Tibial nerve (tissue), 4 donors: Measurements from ENCODE around the gene CNTN6. TPM values are rescaled to one million over a fixed set of nuclear protein-coding genes. Genes with fewer than 3 reads are reported as not detected.

Experiments
- DNase-seq, 2 donors: peaks; one replicate each; pipeline ENCODE4 v3.0.0-alpha.2; 2019; ENCODE audit warnings: low spot score in 2 of 2
- H3K27ac ChIP-seq, 4 donors: fragments of 200-600 bp; sonication (generic) in 3 of 4; one replicate each; pipeline ENCODE4 v1.5.1; 2017 to 2019; ENCODE audit warnings: mild to moderate bottlenecking in 1 of 4
- H3K27me3 ChIP-seq, 2 donors: fragments of 200-600 bp; sonication (generic) in 1 of 2; one replicate each; pipeline versions ENCODE4 v1.5.1 to v1.6.0; 2017 to 2019
- H3K36me3 ChIP-seq, 3 donors: fragments of 200-600 bp; sonication (generic); one replicate each; pipeline ENCODE4 v1.5.1; 2018 to 2019
- H3K4me1 ChIP-seq, 4 donors: fragments of 200-600 bp; sonication (generic) in 3 of 4; one replicate each; pipeline ENCODE4 v1.5.1; 2017 to 2019
- H3K4me3 ChIP-seq, 4 donors: fragments of 200-600 bp; sonication (generic) in 3 of 4; one replicate each; pipeline ENCODE4 v1.5.1; 2017 to 2019; ENCODE audit warnings: mild to moderate bottlenecking in 1 of 4, moderate library complexity in 1 of 4
- H3K9me3 ChIP-seq, 4 donors: fragments of 200-600 bp; sonication (generic) in 3 of 4; one replicate each; pipeline ENCODE4 v1.5.1; 2017 to 2019
- CTCF ChIP-seq, 5 experiments: fragments of 200-600 bp in 3 of 5; fragments of 450-650 bp in 2 of 5; sonication (generic) in 3 of 5; IDR thresholded peaks; one replicate each; pipeline ENCODE4 v1.5.1; 2016 to 2019; ENCODE audit warnings: antibody characterized with exemption in 5 of 5, mild to moderate bottlenecking in 3 of 5, moderate library complexity in 2 of 5
- EP300 ChIP-seq, 2 donors: sonication (generic); formaldehyde crosslinking; IDR thresholded peaks; one replicate each; pipeline ENCODE4 v1.6.1; 2017; ENCODE audit warnings: antibody characterized with exemption in 2 of 2, mild to moderate bottlenecking in 1 of 2
- POLR2A ChIP-seq, 2 donors: fragments of 450-650 bp; IDR thresholded peaks; one replicate each; pipeline ENCODE4 v1.6.1; 2017; ENCODE audit warnings: antibody characterized with exemption in 2 of 2, mild to moderate bottlenecking in 2 of 2, moderate library complexity in 2 of 2
- WGBS, 2 donors: methylation state at CpG; one replicate each; pipeline ENCODE4 v1.1.5; 2018; 5-methylcytosine and 5-hydroxymethylcytosine counted together
- total RNA-seq, 4 donors: library from RNA; depleted of rRNA; stranded (reverse); fragments of >200 nt; gene quantifications; one replicate each; pipeline ENCODE4 v1.1.0, GENCODE V29; 2016

Gene CNTN6
- under 1 TPM in 1 of 4 donors, not detected in 3; 0.20 TPM for total RNA-seq

- no peak for DNase-seq
- Histone ChIP-seq H3K27ac (no peak within 1 kb of the TSS), H3K36me3 (no peaks in the 10 kb centered on the region), H3K4me1 (peaks cover 0 to 20% (median 0%) of the 10 kb centered on the region in 4 donors), H3K9me3 (peaks cover 0 to 5% (median 0%) of the 10 kb centered on the region in 4 donors), H3K27me3 (no peaks in the 10 kb centered on the region), H3K4me3 (peak within 1 kb of the TSS in 1 of 4 donors; percentile 5)
- TF ChIP-seq POLR2A (IDR thresholded peaks at IDR 0.05) (no peak), CTCF (IDR thresholded peaks at IDR 0.05) (no peak), EP300 (IDR thresholded peaks at IDR 0.05) (no peak)
- 26 to 35% methylated on average over 7 of the region's 7 CpGs for WGBS, 2 donors
Observed at GRCh38 chr3:1092771-1093170, at the start of gene CNTN6. TSS of gene CNTN6 (plus strand) at chr3:1093024. CDS start at chr3:1148009, 54,985 bp downstream.

GRCh38 chr3:1048558-1048957 lies 44.3 kb upstream of the CNTN6 start:
- no peak for DNase-seq
- H3K27ac ChIP-seq, result no peak overlapping the region
- no peaks in the 10 kb centered on the region for H3K27me3 ChIP-seq
- no peaks in the 10 kb centered on the region for H3K4me1 ChIP-seq
- no peak overlapping the region for H3K4me3 ChIP-seq
- TF ChIP-seq EP300 (IDR thresholded peaks at IDR 0.05) (no peak), CTCF (IDR thresholded peaks at IDR 0.05) (no peak), POLR2A (IDR thresholded peaks at IDR 0.05) (no peak)
- peaks cover 0 to 6% (median 0%) of the 10 kb centered on the region in 4 donors for H3K9me3 ChIP-seq
- whole genome bisulfite sequencing, 2 donors, result 83 to 86% methylated on average over 2 of the region's 2 CpGs
- no peaks in the 10 kb centered on the region for H3K36me3 ChIP-seq

- TF ChIP-seq EP300 (IDR thresholded peaks at IDR 0.05) (no peak), POLR2A (IDR thresholded peaks at IDR 0.05) (no peak), CTCF (IDR thresholded peaks at IDR 0.05) (no peak)
- H3K9me3 ChIP-seq, result no peaks in the 10 kb centered on the region
- no peaks in the 10 kb centered on the region for H3K36me3 ChIP-seq
- H3K4me1 ChIP-seq, result peaks cover 0 to 12% (median 2%) of the 10 kb centered on the region in 4 donors
- H3K4me3 ChIP-seq, result no peak overlapping the region
- WGBS, 2 donors, result 81 to 85% methylated on average over 3 of the region's 3 CpGs
- no peak for DNase-seq
- H3K27ac ChIP-seq, result no peak overlapping the region
- no peaks in the 10 kb centered on the region for H3K27me3 ChIP-seq
Observed at GRCh38 chr3:1055870-1056269, 37.0 kb upstream of the CNTN6 start.

GRCh38 chr3:1056744-1057143 lies 36.1 kb upstream of the CNTN6 start:
- Histone ChIP-seq H3K36me3 (no peaks in the 10 kb centered on the region), H3K9me3 (no peaks in the 10 kb centered on the region), H3K4me1 (peaks cover 0 to 12% (median 2%) of the 10 kb centered on the region in 4 donors), H3K4me3 (peak overlapping the region in 2 of 4 donors; percentile 13 to 31), H3K27me3 (no peaks in the 10 kb centered on the region), H3K27ac (peak overlapping the region in 2 of 4 donors; percentile 1 to 32)
- TF ChIP-seq EP300 (IDR thresholded peaks at IDR 0.05) (no peak), POLR2A (IDR thresholded peaks at IDR 0.05) (no peak), CTCF (IDR thresholded peaks at IDR 0.05) (no peak)
- no peak for DNase-seq

GRCh38 chr3:1057436-1057835 lies 35.4 kb upstream of the CNTN6 start:
- Histone ChIP-seq H3K4me1 (peaks cover 0 to 12% (median 2%) of the 10 kb centered on the region in 4 donors), H3K4me3 (no peak overlapping the region), H3K9me3 (no peaks in the 10 kb centered on the region), H3K27ac (no peak overlapping the region), H3K27me3 (no peaks in the 10 kb centered on the region), H3K36me3 (no peaks in the 10 kb centered on the region)
- no peak for DNase-seq
- 63 to 66% methylated on average over 1 of the region's 1 CpG for WGBS, 2 donors
- no peak for TF ChIP-seq EP300 (IDR thresholded peaks at IDR 0.05)
- no peak for TF ChIP-seq CTCF (IDR thresholded peaks at IDR 0.05)
- TF ChIP-seq POLR2A (IDR thresholded peaks at IDR 0.05), result no peak
